ENCODE results near the gene ZNF530. TPM values are rescaled to one million over a fixed set of nuclear protein-coding genes. Genes with fewer than 3 reads are reported as not detected.
A peak's percentile ranks its signal among the peaks of the same experiment; 100 is the strongest.

The ZNF530 gene
- total RNA-seq, 1 donor from 2014 or later = 2.8 TPM

DNA sequence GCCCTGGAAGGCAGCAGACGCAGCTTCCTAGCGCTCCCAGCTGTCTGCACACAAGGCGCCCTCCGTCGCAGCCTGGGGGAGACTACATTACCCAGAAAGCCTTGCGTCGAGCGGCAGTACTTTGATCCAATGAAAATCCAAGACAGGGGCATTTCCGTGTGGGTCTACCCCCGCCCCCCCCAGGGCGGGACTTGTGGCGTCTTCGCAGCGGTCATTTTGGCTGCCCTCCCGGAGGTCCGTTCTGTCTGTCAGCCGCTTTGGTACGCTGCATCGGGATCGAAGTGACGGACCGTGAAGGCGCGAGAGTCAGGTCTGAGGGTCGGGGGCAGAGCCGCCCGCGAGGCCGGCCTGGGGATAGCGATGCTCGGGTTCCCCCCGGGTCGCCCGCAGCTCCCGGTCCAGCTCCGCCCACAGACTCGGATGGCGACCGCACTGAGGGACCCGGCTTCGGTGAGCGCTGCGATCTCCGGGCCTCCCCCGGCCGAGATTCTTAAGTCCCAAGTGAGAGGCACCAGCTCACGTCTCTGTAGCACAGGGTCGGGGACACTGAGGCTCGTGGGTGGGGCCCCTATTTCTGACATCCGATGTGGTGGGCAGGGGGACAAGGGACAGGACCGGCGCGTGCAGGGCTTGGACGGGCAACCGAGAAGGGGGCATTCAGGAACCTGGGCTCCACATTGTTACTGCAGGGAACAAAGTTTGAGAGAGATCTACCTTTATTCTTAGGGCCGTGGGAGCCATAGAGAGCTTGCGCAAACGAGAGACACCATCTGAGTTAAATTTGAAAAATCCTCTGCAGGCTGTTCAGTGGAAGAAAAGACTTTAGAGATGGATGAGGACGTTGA, 33.5 kb downstream of the ZNF530 start, which contains the start of gene ZNF211:
ZNF211 (plus strand) TSS at position 182 of the 845 bp plus-strand sequence; CDS start at position 361, 179 bp downstream.
- peak within 1 kb of the TSS; percentile 96 for H3K4me3 Mint-ChIP-seq (ENCODE audit: unreplicated experiment)
- peaks cover 50% of the 10 kb centered on the region for H3K36me3 Mint-ChIP-seq (ENCODE audit: unreplicated experiment)
- no peaks in the 10 kb centered on the region for H3K27me3 Mint-ChIP-seq (ENCODE audit: unreplicated experiment)
- peak; percentile 96 for DNase-seq (ENCODE audit: extremely low spot score, unreplicated experiment)
- H3K27ac Mint-ChIP-seq (ENCODE audit: unreplicated experiment) = peak within 1 kb of the TSS; percentile 80
- H3K4me1 Mint-ChIP-seq (ENCODE audit: unreplicated experiment) = peaks cover 17% of the 10 kb centered on the region
- TF ChIP-seq, protein P1, sequence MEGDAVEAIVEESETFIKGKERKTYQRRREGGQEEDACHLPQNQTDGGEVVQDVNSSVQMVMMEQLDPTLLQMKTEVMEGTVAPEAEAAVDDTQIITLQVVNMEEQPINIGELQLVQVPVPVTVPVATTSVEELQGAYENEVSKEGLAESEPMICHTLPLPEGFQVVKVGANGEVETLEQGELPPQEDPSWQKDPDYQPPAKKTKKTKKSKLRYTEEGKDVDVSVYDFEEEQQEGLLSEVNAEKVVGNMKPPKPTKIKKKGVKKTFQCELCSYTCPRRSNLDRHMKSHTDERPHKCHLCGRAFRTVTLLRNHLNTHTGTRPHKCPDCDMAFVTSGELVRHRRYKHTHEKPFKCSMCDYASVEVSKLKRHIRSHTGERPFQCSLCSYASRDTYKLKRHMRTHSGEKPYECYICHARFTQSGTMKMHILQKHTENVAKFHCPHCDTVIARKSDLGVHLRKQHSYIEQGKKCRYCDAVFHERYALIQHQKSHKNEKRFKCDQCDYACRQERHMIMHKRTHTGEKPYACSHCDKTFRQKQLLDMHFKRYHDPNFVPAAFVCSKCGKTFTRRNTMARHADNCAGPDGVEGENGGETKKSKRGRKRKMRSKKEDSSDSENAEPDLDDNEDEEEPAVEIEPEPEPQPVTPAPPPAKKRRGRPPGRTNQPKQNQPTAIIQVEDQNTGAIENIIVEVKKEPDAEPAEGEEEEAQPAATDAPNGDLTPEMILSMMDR (IDR thresholded peaks at IDR 0.05) = no peak
- H3K9me3 Mint-ChIP-seq (ENCODE audit: unreplicated experiment) = peaks cover 40% of the 10 kb centered on the region

DNA sequence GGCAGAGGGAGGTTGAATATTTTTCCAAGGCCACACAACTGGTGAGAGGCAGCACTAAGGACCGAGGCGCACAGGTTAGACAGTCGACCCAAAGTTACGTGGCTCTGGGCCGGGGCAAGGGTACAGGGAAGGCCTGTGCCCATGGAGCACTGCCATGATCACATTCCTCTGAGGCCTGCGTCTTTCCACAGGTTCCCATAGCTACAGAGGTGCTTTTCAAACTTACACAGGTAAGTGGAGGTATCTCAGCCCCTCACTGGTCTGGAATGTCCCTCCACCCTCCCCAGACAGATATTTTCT, 34.1 kb downstream of the ZNF530 start:
- TF ChIP-seq, protein P1 (IDR thresholded peaks at IDR 0.05) = no peak
- H3K4me3 Mint-ChIP-seq (ENCODE audit: unreplicated experiment) = peak overlapping the region; percentile 96

GRCh38 chr19:57637379-57637778, 37.7 kb downstream of the ZNF530 start:
- Mint-ChIP-seq H3K36me3 (ENCODE audit: unreplicated experiment) (peaks cover 79% of the 10 kb centered on the region), H3K9me3 (ENCODE audit: unreplicated experiment) (peaks cover 58% of the 10 kb centered on the region), H3K4me1 (ENCODE audit: unreplicated experiment) (peaks cover 17% of the 10 kb centered on the region), H3K27ac (ENCODE audit: unreplicated experiment) (no peak overlapping the region), H3K27me3 (ENCODE audit: unreplicated experiment) (no peaks in the 10 kb centered on the region), H3K4me3 (ENCODE audit: unreplicated experiment) (no peak overlapping the region)
- DNase-seq (ENCODE audit: extremely low spot score, unreplicated experiment) = peak; percentile 19
- TF ChIP-seq, protein P1 (IDR thresholded peaks at IDR 0.05) = no peak

More for the DNA sequence above, 34.1 kb downstream of the ZNF530 start:
- peak; percentile 62 for DNase-seq (ENCODE audit: extremely low spot score, unreplicated experiment)
- H3K36me3 Mint-ChIP-seq (ENCODE audit: unreplicated experiment) = peaks cover 54% of the 10 kb centered on the region
- H3K4me1 Mint-ChIP-seq (ENCODE audit: unreplicated experiment) = peaks cover 17% of the 10 kb centered on the region
- peak overlapping the region; percentile 80 for H3K27ac Mint-ChIP-seq (ENCODE audit: unreplicated experiment)
- peaks cover 43% of the 10 kb centered on the region for H3K9me3 Mint-ChIP-seq (ENCODE audit: unreplicated experiment)
- no peaks in the 10 kb centered on the region for H3K27me3 Mint-ChIP-seq (ENCODE audit: unreplicated experiment)

DNA sequence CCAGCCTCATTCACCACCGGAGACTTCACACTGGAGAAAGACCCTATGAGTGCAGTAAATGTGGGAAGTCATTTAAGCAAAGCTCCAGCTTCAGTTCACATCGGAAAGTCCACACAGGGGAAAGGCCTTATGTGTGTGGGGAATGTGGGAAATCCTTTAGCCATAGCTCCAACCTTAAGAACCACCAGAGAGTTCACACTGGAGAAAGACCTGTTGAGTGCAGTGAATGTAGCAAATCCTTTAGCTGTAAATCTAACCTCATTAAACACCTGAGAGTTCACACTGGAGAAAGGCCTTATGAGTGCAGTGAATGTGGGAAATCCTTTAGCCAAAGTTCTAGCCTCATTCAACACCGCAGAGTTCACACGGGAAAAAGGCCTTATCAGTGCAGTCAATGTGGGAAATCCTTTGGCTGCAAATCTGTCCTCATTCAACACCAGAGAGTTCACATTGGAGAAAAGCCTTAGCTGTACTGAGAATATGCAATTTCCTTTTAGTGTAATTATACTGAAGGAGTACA, 42.1 kb downstream of the ZNF530 start:
- Mint-ChIP-seq H3K4me1 (ENCODE audit: unreplicated experiment) (no peaks in the 10 kb centered on the region), H3K4me3 (ENCODE audit: unreplicated experiment) (no peak overlapping the region), H3K36me3 (ENCODE audit: unreplicated experiment) (peaks cover 66% of the 10 kb centered on the region), H3K27ac (ENCODE audit: unreplicated experiment) (no peak overlapping the region), H3K9me3 (ENCODE audit: unreplicated experiment) (peaks cover 55% of the 10 kb centered on the region), H3K27me3 (ENCODE audit: unreplicated experiment) (no peaks in the 10 kb centered on the region)
- DNase-seq (ENCODE audit: extremely low spot score, unreplicated experiment) = no peak
- TF ChIP-seq, protein P1 (IDR thresholded peaks at IDR 0.05) = no peak

GRCh38 chr19:57642396-57643046, 42.8 kb downstream of the ZNF530 start:
- Mint-ChIP-seq H3K27me3 (ENCODE audit: unreplicated experiment) (no peaks in the 10 kb centered on the region), H3K9me3 (ENCODE audit: unreplicated experiment) (peaks cover 55% of the 10 kb centered on the region), H3K4me1 (ENCODE audit: unreplicated experiment) (no peaks in the 10 kb centered on the region), H3K4me3 (ENCODE audit: unreplicated experiment) (no peak overlapping the region), H3K36me3 (ENCODE audit: unreplicated experiment) (peaks cover 59% of the 10 kb centered on the region), H3K27ac (ENCODE audit: unreplicated experiment) (no peak overlapping the region)
- peak; percentile 51 for DNase-seq (ENCODE audit: extremely low spot score, unreplicated experiment)
- TF ChIP-seq, protein P1 (IDR thresholded peaks at IDR 0.05) = no peak
